Astrocyte of the spinal cord (primary cell): ENCODE results near the gene COG1.

ENCODE experiments used
- DNase-seq: peaks from one replicate; pipeline ENCODE4 v3.0.0; 2011; ENCODE audit warnings: low read depth, low spot score
- H3K4me3 ChIP-seq: 2 replicates; pipeline ENCODE4 v1.5.1; 2011; ENCODE audit warnings: low read depth, mild to moderate bottlenecking, low read length, moderate library complexity
- CTCF ChIP-seq: IDR thresholded peaks from 2 replicates; pipeline ENCODE4 v1.5.1; 2012; ENCODE audit warnings: low read depth, mild to moderate bottlenecking, low read length, inconsistent platforms
- in situ Hi-C: cut with HindIII; loops from 2 replicates; pipeline ENCODE4 v1.10.0; 2017; ENCODE audit warnings: low sequenced_read_pairs

COG1 gene

GRCh38 chr17:73155410-73156165 is 37.3 kb upstream of the COG1 start:
- in situ Hi-C loops: no loop called here
- no peak for TF ChIP-seq CTCF
- no peak for DNase-seq
- no peak overlapping the region for H3K4me3 ChIP-seq

GRCh38 chr17:73156166-73156840 is 36.6 kb upstream of the COG1 start:
- peak; percentile 55 for DNase-seq
- in situ Hi-C loops: no loop called here
- H3K4me3 ChIP-seq: no peak overlapping the region
- TF ChIP-seq CTCF: peak; percentile 94

GRCh38 chr17:73156887-73157520 is 35.9 kb upstream of the COG1 start:
- no peak for TF ChIP-seq CTCF
- DNase-seq: no peak
- in situ Hi-C loops: no loop called here
- no peak overlapping the region for H3K4me3 ChIP-seq

- no peak overlapping the region for H3K4me3 ChIP-seq
- no peak for TF ChIP-seq CTCF
- in situ Hi-C loops: no loop called here
- DNase-seq: no peak
Measured at GRCh38 chr17:73157521-73157890, 35.3 kb upstream of the COG1 start.

GRCh38 chr17:73158133-73158532 is 34.7 kb upstream of the COG1 start:
- H3K4me3 ChIP-seq: no peak overlapping the region
- no peak for TF ChIP-seq CTCF
- DNase-seq: no peak
- in situ Hi-C loops: no loop called here

GRCh38 chr17:73160980-73161630 is 31.8 kb upstream of the COG1 start:
- no peak for DNase-seq
- TF ChIP-seq CTCF: no peak
- in situ Hi-C loops: no loop called here
- no peak overlapping the region for H3K4me3 ChIP-seq
